Peyer's patch (tissue), 4 donors: ENCODE measurements around the gene SLC38A6. TPM values are rescaled to one million over a fixed set of nuclear protein-coding genes. Genes with fewer than 3 reads are reported as not detected.

Experiments used
- DNase-seq, 3 donors: peaks; one replicate each; pipeline ENCODE4 v3.0.0-alpha.2; 2017 to 2019
- H3K27ac ChIP-seq, 4 donors: fragments of 200-600 bp; sonication (generic); one replicate each; pipeline ENCODE4 v1.5.1; 2016 to 2019
- H3K27me3 ChIP-seq, 2 donors: fragments of 200-600 bp; sonication (generic); one replicate each; pipeline ENCODE4 v1.5.1; 2019
- H3K36me3 ChIP-seq, 3 donors: fragments of 200-600 bp; sonication (generic); one replicate each; pipeline ENCODE4 v1.5.1; 2016 to 2019
- H3K4me1 ChIP-seq, 4 donors: fragments of 200-600 bp; sonication (generic); one replicate each; pipeline ENCODE4 v1.5.1; 2016 to 2019
- H3K4me3 ChIP-seq, 4 donors: fragments of 200-600 bp; sonication (generic); 1 replicate in 3 of 4; 2 replicates in 1 of 4; pipeline ENCODE4 v1.5.1; 2016 to 2019; ENCODE audit warnings: mild to moderate bottlenecking in 1 of 4
- H3K9me3 ChIP-seq, 4 donors: fragments of 200-600 bp; sonication (generic); one replicate each; pipeline ENCODE4 v1.5.1; 2016 to 2019; ENCODE audit warnings: mild to moderate bottlenecking in 1 of 4
- CTCF ChIP-seq, 6 experiments: fragments of 450-650 bp in 4 of 6; fragments of 200-600 bp in 2 of 6; sonication (generic) in 1 of 6; IDR thresholded peaks; one replicate each; pipeline ENCODE4 v1.5.1; 2017 to 2019; ENCODE audit warnings: antibody characterized with exemption in 6 of 6, mild to moderate bottlenecking in 3 of 6, moderate library complexity in 1 of 6
- POLR2A ChIP-seq, 2 donors: fragments of 450-650 bp; IDR thresholded peaks; one replicate each; pipeline ENCODE4 v1.5.1; 2017; ENCODE audit warnings: antibody characterized with exemption in 2 of 2, mild to moderate bottlenecking in 2 of 2, moderate library complexity in 2 of 2
- total RNA-seq, 4 donors: library from RNA; depleted of rRNA; stranded (reverse); fragments of >200 nt; gene quantifications; one replicate each; pipeline ENCODE4 v1.1.0, GENCODE V29; 2016

SLC38A6 gene
- total RNA-seq, 4 donors from 2014 or later: 8.0 to 38.8 (median 15.1) TPM

DNA sequence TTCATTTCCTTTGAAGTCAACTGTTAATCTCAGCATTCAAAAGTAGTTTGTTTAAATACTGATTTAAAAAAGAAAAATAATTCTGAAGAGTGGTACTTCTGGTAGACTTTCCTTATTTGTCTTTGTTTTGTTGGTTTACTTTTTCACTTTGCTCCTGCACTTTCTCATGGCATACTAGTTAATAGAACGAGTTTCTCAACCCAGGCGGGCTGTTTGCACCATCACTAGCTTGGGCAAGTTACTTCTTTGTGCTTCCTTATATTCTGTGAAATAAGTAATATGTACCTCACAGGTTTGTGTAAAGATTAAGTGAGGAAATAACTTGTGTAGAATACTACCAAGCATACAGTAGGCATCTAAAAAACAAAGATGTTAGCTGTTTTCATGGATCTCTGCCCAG is 45.5 kb downstream of the SLC38A6 start:
- H3K27ac ChIP-seq: no peak overlapping the region
- TF ChIP-seq POLR2A (IDR thresholded peaks at IDR 0.05): no peak
- H3K27me3 ChIP-seq: no peaks in the 10 kb centered on the region
- H3K4me3 ChIP-seq: no peak overlapping the region
- no peak for DNase-seq
- H3K9me3 ChIP-seq: no peaks in the 10 kb centered on the region
- H3K4me1 ChIP-seq: no peaks in the 10 kb centered on the region
- no peaks in the 10 kb centered on the region for H3K36me3 ChIP-seq

DNA sequence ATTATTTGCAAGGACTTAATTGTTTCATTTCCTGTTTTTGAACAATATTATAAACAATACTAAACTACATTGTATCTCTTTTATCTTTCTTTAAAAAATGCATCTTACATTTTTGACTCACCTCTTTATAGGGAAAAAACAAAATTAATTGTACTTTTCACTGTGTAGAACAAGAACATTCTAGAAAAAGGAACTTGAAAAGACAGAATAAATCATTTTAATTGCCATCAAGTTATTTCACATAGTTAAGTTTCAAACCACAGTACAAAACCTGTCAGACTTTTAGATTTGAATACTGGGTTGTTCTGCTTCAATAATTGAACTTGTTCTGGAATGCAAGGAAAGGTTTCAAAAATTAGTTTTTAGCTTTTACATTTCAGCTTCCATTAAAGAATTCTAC is 50.0 kb downstream of the SLC38A6 start:
- Histone ChIP-seq H3K27ac (no peak overlapping the region), H3K9me3 (no peaks in the 10 kb centered on the region), H3K36me3 (no peaks in the 10 kb centered on the region), H3K4me3 (no peak overlapping the region), H3K27me3 (no peaks in the 10 kb centered on the region), H3K4me1 (no peaks in the 10 kb centered on the region)
- DNase-seq: no peak
- TF ChIP-seq POLR2A (IDR thresholded peaks at IDR 0.05): no peak
- TF ChIP-seq CTCF (IDR thresholded peaks at IDR 0.05): no peak

DNA sequence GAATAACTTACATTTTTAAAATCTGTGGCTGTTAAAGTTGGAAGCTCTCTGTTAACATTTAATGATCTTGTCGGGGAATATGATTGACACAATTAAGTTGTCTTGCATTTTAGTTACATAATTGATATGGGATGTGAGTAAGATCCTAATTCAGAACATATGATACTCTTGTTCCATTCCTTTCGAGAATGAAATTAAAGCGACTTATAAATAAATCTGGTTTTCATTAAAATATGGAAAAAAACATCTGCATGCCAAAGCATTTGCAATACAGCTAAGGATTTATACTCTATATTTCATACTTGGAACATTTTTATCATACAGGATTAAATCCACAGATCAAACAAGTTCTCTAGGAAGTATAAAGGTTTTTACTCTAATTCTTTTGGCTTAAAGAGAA is 52.0 kb downstream of the SLC38A6 start:
- Histone ChIP-seq H3K9me3 (no peaks in the 10 kb centered on the region), H3K27ac (no peak overlapping the region), H3K36me3 (no peaks in the 10 kb centered on the region), H3K27me3 (no peaks in the 10 kb centered on the region), H3K4me3 (no peak overlapping the region), H3K4me1 (no peaks in the 10 kb centered on the region)
- TF ChIP-seq POLR2A (IDR thresholded peaks at IDR 0.05) (no peak), CTCF (IDR thresholded peaks at IDR 0.05) (no peak)
- DNase-seq: no peak

DNA sequence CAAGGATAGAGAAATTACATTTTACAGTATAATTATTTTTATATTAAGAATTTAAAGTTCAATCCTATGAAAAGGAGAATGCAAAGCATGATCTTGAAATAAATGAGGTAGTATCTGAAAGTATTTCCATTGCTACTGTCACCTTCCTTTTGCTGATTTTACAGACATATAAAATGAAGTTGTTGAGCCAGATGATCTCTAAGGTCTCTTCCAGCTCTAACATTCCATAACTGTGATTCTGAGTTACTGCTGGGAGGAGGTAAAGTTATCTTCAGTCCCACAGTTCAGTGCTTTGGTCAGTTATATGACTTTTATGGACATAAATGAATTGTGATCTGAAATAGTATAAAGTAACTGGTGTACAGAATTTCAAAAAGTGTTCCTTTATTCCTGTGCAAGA is 52.8 kb downstream of the SLC38A6 start:
- no peaks in the 10 kb centered on the region for H3K4me1 ChIP-seq
- TF ChIP-seq POLR2A (IDR thresholded peaks at IDR 0.05) (no peak), CTCF (IDR thresholded peaks at IDR 0.05) (no peak)
- no peak overlapping the region for H3K4me3 ChIP-seq

DNA sequence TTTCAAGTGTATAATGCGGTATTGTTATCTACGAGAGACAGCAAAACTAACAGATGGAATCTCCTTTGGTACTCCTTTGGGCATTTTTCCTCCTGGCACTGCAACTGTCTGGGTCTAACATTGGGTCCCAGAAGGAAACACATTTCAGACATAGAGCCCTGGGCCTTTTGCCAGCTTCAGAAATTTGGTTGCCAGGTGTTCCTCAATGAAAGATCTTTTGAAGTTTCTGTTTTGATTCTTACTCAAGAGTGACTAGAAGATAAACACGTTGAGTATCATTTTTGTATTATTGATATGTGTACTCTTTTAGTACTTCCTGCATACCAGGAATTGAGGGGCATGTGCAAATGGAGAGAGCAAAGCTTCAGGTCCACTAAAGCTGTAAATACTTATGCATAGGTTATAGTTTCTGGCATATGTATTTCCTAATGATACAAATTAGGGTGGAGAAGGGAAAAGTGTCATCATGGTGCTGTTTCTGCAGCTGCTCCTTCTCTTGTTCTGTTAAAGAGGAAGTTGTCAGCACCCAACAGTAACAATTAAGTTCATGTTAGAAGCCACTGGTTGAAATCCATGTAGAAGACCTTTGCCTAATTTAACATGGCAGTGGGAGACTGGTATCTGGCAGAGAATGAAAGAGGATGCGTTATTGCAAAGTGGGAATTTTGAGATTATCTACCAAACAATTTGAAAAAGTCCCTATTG is 53.5 kb downstream of the SLC38A6 start:
- H3K4me3 ChIP-seq: no peak overlapping the region
- no peak overlapping the region for H3K27ac ChIP-seq
- no peaks in the 10 kb centered on the region for H3K27me3 ChIP-seq
- H3K36me3 ChIP-seq: no peaks in the 10 kb centered on the region
- TF ChIP-seq POLR2A (IDR thresholded peaks at IDR 0.05) (no peak), CTCF (IDR thresholded peaks at IDR 0.05) (no peak)
- no peaks in the 10 kb centered on the region for H3K4me1 ChIP-seq
- H3K9me3 ChIP-seq: no peaks in the 10 kb centered on the region
- peak in 1 of 3 donors; percentile 23 for DNase-seq

More for the DNA sequence above, 52.8 kb downstream of the SLC38A6 start:
- no peak overlapping the region for H3K27ac ChIP-seq
- no peaks in the 10 kb centered on the region for H3K36me3 ChIP-seq
- DNase-seq: no peak
- no peaks in the 10 kb centered on the region for H3K9me3 ChIP-seq
- no peaks in the 10 kb centered on the region for H3K27me3 ChIP-seq

DNA sequence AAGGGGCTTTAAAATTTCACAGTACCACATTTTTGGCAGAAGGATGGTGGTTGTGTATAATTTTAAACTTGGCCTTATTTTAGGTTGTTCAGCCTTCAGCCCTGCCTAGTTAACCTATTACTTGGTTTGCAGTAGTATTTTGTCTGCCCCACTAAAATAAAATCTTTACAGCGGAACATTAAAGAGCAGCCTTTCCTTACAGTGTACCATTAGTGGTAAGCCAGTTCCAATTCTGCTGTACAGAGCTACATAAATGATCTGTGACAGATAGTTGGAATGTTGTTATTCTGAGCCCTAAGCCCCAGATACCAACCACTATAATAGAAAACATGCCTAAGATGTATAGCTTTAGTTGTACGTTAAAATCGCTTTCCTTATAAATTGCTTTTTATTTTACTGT is 56.2 kb downstream of the SLC38A6 start:
- TF ChIP-seq POLR2A (IDR thresholded peaks at IDR 0.05): no peak
- no peak for TF ChIP-seq CTCF (IDR thresholded peaks at IDR 0.05)
- no peaks in the 10 kb centered on the region for H3K4me1 ChIP-seq
- H3K4me3 ChIP-seq: no peak overlapping the region
- H3K27ac ChIP-seq: no peak overlapping the region
- H3K36me3 ChIP-seq: no peaks in the 10 kb centered on the region
- H3K27me3 ChIP-seq: no peaks in the 10 kb centered on the region
- H3K9me3 ChIP-seq: no peaks in the 10 kb centered on the region
- no peak for DNase-seq
